BLaER1 treated with 17β-estradiol and CSF1 and Interleukin-3, amounts not matched to agents 10 nM and 100 nM (cell line): ENCODE measurements around the gene EEFSEC.

Source experiments
- H3K27ac ChIP-seq, 11 experiments: shearing (Covaris generic); formaldehyde crosslinking; 2 replicates each; pipeline ENCODE4 v1.8.1; 2022
- H3K27me3 ChIP-seq, 11 experiments: shearing (Covaris generic); formaldehyde crosslinking; 2 replicates each; pipeline ENCODE4 v1.8.1; 2022
- H3K36me3 ChIP-seq, 11 experiments: shearing (Covaris generic); formaldehyde crosslinking; 2 replicates each; pipeline ENCODE4 v1.8.1; 2022
- H3K4me1 ChIP-seq, 10 experiments: shearing (Covaris generic); formaldehyde crosslinking; 2 replicates each; pipeline ENCODE4 v1.8.1; 2022
- H3K4me2 ChIP-seq, 11 experiments: shearing (Covaris generic); formaldehyde crosslinking; 2 replicates each; pipeline ENCODE4 v1.8.1; 2022
- H3K4me3 ChIP-seq, 10 experiments: shearing (Covaris generic); formaldehyde crosslinking; 2 replicates each; pipeline ENCODE4 v1.8.1; 2022
- H3K9ac ChIP-seq, 11 experiments: shearing (Covaris generic); formaldehyde crosslinking; 2 replicates each; pipeline ENCODE4 v1.8.1; 2022
- H3K9me3 ChIP-seq, 11 experiments: shearing (Covaris generic); formaldehyde crosslinking; replicated peaks in 1 of 11; 2 replicates each; pipeline ENCODE4 v1.8.1; 2022
- H4K20me1 ChIP-seq, 11 experiments: shearing (Covaris generic); formaldehyde crosslinking; 2 replicates each; pipeline ENCODE4 v1.8.1; 2022
- Cebpa-rat ChIP-seq, 11 experiments: shearing (Covaris generic); IDR thresholded peaks; 2 replicates each; pipeline ENCODE4 v1.8.1; 2022

The EEFSEC gene

DNA sequence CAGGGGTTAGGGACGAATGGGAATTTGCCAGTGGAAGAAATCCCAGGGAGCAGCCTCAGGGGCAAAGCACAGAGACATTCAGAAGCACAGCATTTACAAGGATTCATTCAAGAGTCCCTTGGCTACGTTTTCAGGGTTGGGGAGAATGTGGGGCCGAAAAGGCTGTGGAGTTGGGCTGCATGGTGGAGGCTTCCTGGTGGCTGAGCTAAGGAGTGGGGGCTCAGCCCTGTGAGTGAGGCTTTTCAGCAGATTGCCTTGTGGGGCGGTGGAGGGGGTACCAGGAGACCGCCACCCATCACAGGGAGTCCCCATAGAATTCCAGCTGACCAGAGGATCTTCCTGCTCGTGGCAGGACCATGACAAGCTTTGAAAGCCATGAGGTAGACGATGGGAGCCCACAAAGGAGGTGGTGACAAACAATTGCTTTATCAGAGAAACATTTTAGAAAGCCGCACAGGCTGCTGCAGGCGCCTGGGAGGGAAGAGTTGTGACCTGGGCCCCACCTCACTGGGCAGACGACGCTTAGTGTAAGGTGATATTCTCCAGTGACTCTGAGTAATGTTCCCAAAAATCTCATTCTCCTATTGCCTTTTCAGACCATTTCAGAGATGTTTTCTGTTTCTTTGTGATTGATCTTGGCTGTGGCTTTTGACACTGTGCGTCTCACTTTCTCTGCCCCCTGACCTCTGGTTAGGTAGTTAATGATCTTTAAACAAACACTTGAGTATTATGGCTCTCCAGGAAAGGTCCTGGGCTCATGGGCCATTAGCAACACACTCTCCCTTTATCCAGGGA lies 185.5 kb downstream of the EEFSEC start:
- Histone ChIP-seq H3K4me1 (peaks cover 0 to 11% (median 6%) of the 10 kb centered on the region in 10 experiments; a peak in 9 of 20 replicates), H3K9me3 (no peaks in the 10 kb centered on the region), H4K20me1 (peaks cover 0 to 22% (median 0%) of the 10 kb centered on the region in 11 experiments; a peak in 5 of 22 replicates), H3K36me3 (peaks cover 9 to 52% (median 23%) of the 10 kb centered on the region in 11 experiments; a peak in 19 of 22 replicates), H3K27me3 (no peaks in the 10 kb centered on the region), H3K4me3 (no peak overlapping the region), H3K9ac (no peak overlapping the region), H3K4me2 (no peak overlapping the region), H3K27ac (no peak overlapping the region)
- TF ChIP-seq Cebpa-rat (IDR thresholded peaks at IDR 0.05): no peak

DNA sequence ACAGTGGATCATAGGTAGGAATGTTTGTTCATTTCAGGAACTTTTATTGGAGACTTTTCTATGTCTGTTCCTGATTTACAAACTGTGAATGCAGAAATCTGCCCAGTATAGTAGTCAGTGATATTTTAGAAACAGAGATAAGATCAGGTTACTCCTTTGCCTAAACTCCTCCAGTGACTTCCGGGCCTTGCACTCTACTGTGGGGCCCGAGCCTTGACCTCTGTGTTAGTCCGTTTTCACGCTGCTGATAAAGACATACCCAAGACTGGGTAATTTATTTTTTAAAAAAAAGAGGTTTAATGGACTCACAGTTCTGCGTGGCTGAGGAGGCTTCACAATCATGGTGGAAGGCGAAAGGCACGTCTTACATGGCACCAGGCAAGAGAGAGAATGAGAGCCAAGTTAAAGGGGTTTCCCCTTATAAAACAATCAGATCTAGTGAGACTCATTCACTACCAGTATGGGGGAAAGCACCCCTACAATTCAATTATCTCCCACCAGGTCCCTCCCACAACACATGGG lies 186.3 kb downstream of the EEFSEC start:
- no peak overlapping the region for H3K9ac ChIP-seq
- no peak for TF ChIP-seq Cebpa-rat (IDR thresholded peaks at IDR 0.05)
- peaks cover 9 to 55% (median 23%) of the 10 kb centered on the region in 11 experiments; a peak in 19 of 22 replicates for H3K36me3 ChIP-seq
- no peaks in the 10 kb centered on the region for H3K9me3 ChIP-seq
- no peak overlapping the region for H3K4me2 ChIP-seq
- no peak overlapping the region for H3K4me3 ChIP-seq
- no peak overlapping the region for H3K27ac ChIP-seq
- H4K20me1 ChIP-seq: peaks cover 0 to 21% (median 0%) of the 10 kb centered on the region in 11 experiments; a peak in 5 of 22 replicates
- peaks cover 0 to 8% (median under 1%) of the 10 kb centered on the region in 10 experiments; a peak in 8 of 20 replicates for H3K4me1 ChIP-seq
- H3K27me3 ChIP-seq: no peaks in the 10 kb centered on the region

DNA sequence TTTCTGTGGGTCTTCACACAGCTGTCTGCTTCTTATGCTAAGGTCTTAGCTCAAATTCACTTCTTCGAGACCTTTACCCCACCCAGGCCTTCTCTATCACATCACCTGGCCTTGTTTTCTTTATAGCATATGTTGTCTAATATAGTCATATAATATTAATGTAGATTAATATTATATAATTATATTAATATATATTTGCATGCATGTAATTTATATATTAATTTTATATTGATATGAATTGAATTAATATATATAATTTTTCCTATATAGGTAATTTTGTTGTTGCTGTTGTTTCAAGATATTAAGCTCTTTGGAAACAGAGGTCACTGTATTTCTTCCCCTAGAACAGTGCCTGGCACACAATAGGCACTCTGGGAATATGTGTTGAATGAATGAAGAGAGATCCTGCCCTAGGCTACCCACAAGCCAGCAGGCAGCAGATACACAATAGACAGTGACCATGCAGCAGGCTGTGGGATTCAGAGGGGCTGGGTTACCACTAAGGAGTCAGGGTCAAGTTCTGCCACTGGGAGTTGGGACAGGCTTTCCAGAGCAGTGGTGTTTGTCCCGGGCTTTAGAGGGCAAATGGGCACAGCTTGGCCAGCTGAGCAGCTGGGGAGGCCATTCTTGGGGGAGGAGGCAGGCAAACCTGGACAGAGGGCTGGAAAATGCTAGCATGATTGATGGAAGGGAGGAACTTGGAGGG lies 187.1 kb downstream of the EEFSEC start:
- peaks cover 0 to 13% (median 0%) of the 10 kb centered on the region in 11 experiments; a peak in 5 of 22 replicates for H4K20me1 ChIP-seq
- peaks cover 9 to 59% (median 23%) of the 10 kb centered on the region in 11 experiments; a peak in 19 of 22 replicates for H3K36me3 ChIP-seq
- H3K9ac ChIP-seq: no peak overlapping the region
- peaks cover 0 to 8% (median 0%) of the 10 kb centered on the region in 10 experiments; a peak in 4 of 20 replicates for H3K4me1 ChIP-seq
- no peak overlapping the region for H3K27ac ChIP-seq
- no peaks in the 10 kb centered on the region for H3K27me3 ChIP-seq
- H3K9me3 ChIP-seq: no peaks in the 10 kb centered on the region
- no peak for TF ChIP-seq Cebpa-rat (IDR thresholded peaks at IDR 0.05)
- no peak overlapping the region for H3K4me2 ChIP-seq
- no peak overlapping the region for H3K4me3 ChIP-seq

DNA sequence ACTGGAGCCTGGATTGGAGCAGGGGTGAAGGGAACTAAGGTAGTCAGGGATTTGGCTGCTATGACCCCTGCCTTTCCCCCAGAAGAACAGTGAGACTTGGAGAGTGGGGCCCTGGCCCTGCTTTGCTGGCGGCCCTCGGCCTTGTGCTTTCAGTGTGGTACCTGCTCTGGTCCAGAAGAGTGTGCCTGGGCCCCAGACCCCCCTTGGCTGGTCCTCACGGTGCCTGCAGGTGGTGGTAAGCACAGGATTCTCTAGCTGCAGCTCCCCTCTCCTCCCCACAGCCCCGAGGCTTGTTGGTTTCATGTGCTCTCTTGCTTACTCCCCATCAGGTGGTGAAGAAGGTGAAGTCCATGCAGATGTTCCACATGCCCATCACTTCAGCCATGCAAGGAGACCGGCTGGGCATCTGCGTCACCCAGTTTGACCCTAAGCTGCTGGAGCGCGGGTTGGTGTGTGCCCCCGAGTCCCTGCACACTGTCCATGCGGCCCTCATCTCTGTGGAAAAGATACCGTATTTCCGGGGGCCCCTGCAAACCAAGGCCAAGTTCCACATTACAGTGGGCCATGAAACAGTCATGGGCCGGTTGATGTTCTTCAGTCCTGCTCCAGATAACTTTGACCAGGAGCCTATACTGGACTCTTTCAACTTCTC lies 187.7 kb downstream of the EEFSEC start:
- Histone ChIP-seq H3K27ac (no peak overlapping the region), H3K4me2 (no peak overlapping the region), H3K36me3 (peaks cover 9 to 59% (median 23%) of the 10 kb centered on the region in 11 experiments; a peak in 19 of 22 replicates), H3K4me3 (no peak overlapping the region), H3K9ac (no peak overlapping the region), H3K27me3 (no peaks in the 10 kb centered on the region), H3K9me3 (no peaks in the 10 kb centered on the region), H3K4me1 (peaks cover 0 to 8% (median 0%) of the 10 kb centered on the region in 10 experiments; a peak in 4 of 20 replicates), H4K20me1 (peaks cover 0 to 7% (median 0%) of the 10 kb centered on the region in 11 experiments; a peak in 4 of 22 replicates)
- TF ChIP-seq Cebpa-rat (IDR thresholded peaks at IDR 0.05): no peak

DNA sequence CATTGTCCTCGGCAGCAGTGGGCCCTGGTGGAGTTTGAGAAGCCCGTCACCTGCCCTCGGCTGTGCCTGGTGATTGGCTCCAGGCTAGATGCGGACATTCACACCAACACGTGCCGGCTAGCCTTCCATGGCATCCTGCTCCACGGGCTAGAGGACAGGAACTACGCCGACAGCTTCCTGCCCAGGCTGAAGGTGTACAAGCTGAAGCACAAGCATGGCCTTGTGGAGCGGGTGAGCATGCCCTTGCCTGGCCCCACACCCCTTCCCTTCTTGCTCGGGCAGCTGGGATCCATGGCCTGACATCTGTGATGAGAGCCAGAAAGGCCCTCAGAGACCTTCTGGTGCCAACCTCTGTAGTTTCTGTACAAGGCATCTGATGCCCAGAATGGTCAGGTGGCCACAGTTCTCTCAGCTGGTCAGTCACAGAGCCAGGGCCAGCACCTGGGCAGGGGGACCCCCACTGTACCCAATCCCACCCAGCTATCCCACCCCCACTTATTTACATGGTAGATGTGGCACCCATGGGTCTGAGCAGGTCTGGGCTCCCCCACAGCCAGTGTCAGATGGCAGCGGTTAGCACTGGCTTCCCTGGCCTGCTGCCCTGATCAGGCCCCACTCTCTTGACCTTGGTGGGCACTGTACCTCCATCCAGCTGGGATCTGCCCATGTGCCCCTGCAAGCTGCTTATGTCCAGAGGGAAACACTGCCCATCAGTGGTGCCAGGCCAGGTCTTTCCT lies 188.5 kb downstream of the EEFSEC start:
- Histone ChIP-seq H3K4me3 (no peak overlapping the region), H3K36me3 (peaks cover 9 to 54% (median 23%) of the 10 kb centered on the region in 11 experiments; a peak in 19 of 22 replicates), H3K4me1 (peaks cover 0 to 8% (median 0%) of the 10 kb centered on the region in 10 experiments; a peak in 4 of 20 replicates), H3K9ac (no peak overlapping the region), H3K27me3 (no peaks in the 10 kb centered on the region), H3K9me3 (no peaks in the 10 kb centered on the region), H3K27ac (no peak overlapping the region), H4K20me1 (peaks cover 0 to 3% (median 0%) of the 10 kb centered on the region in 11 experiments; a peak in 2 of 22 replicates), H3K4me2 (no peak overlapping the region)
- TF ChIP-seq Cebpa-rat (IDR thresholded peaks at IDR 0.05): no peak

DNA sequence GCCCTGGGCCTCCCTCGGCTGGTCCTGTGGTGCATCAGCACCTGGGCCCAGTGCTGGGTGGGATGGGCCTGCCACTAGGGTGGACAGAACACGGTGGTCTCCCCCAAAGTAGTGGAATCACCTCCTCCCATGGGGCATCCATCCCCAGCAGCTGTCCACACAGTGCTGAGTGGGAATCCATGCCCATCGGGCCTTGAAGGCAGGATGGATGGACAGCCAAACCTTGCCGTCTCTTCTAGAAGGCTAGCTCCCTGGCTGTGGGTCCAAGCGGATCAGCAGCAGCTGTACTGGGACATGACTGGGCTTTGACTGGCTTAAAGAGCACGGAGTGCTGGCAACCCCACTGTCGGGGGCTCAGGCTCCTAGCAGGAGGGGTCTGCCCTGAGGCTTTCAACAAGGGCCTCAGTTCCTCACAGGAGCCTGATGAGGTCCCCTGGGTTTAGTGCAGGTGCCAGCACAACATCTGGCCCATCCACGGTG lies 189.5 kb downstream of the EEFSEC start:
- no peak overlapping the region for H3K4me2 ChIP-seq
- TF ChIP-seq Cebpa-rat (IDR thresholded peaks at IDR 0.05): no peak
- no peaks in the 10 kb centered on the region for H3K9me3 ChIP-seq
- H3K4me3 ChIP-seq: no peak overlapping the region
- H3K4me1 ChIP-seq: peaks cover 0 to 8% (median 0%) of the 10 kb centered on the region in 10 experiments; a peak in 5 of 20 replicates
- H4K20me1 ChIP-seq: 0 out of 22 replicates have a peak, but pooled peaks cover 0 to 3% (median 0%) of the 10 kb centered on the region in 11 experiments
- no peaks in the 10 kb centered on the region for H3K27me3 ChIP-seq
- peaks cover 5 to 45% (median 18%) of the 10 kb centered on the region in 11 experiments; a peak in 18 of 22 replicates for H3K36me3 ChIP-seq
- H3K27ac ChIP-seq: no peak overlapping the region
- no peak overlapping the region for H3K9ac ChIP-seq

DNA sequence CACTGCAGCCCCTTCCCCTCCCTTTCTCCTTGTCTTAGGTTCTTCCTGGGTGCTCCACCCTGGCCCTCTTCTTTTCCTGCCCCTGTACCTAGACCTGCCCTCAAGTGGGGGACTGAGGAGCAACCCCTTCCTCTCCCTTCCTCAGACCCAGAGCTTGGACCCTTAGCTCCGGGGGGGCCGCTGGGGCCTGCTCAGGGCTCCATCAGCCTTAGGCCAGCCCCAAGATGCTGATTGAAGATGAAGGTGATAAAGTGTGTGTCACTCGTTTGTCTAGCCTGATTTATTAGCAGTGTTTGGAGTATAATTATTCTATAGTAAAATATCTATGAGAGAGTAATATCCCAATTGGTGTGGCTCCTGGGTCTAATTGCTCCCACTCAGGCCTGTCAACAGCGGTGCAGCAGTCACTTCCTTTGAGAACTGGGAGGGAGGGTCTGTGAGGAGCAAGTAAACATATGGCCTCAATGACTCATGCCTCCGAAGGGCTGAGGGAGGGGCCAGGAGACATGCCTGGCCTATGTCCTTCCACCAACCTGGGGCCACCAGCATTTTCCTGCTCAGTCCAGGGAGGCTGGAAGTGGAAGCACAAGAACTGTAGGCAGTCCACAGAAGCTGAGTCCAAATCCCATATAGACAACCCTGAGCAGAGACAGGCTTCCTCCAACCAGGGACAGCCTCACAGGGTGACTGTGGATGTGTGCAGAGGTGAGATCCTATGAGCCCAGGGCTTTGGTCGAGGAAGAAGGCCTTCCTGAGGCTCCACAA lies 190.2 kb downstream of the EEFSEC start:
- Histone ChIP-seq H3K27me3 (no peaks in the 10 kb centered on the region), H3K4me1 (peaks cover under 1 to 12% (median 4%) of the 10 kb centered on the region in 10 experiments; a peak in 19 of 20 replicates), H3K4me2 (peak overlapping the region in 1 of 11 experiments; percentile 23; a peak in 1 of 22 replicates), H3K9ac (no peak overlapping the region), H3K27ac (no peak overlapping the region), H3K36me3 (peaks cover 5 to 39% (median 18%) of the 10 kb centered on the region in 11 experiments; a peak in 17 of 22 replicates), H3K9me3 (no peaks in the 10 kb centered on the region), H3K4me3 (no peak overlapping the region), H4K20me1 (0 out of 22 replicates have a peak, but pooled peaks cover 0 to 3% (median 0%) of the 10 kb centered on the region in 11 experiments)
- no peak for TF ChIP-seq Cebpa-rat (IDR thresholded peaks at IDR 0.05)
